Endothelial cell of umbilical vein (primary cell): Measurements from ENCODE around the gene TMEM178B.

Experiments used
- CTCF ChIP-seq, 2 donors: IDR thresholded peaks; 1 replicate in 1 of 2; 2 replicates in 1 of 2; pipeline ENCODE4 v1.5.1; 2011; ENCODE audit warnings: low read length in 2 of 2, mild to moderate bottlenecking in 2 of 2, moderate library complexity in 2 of 2, control low read depth in 1 of 2, inconsistent platforms in 1 of 2, low read depth in 1 of 2; ENCODE audit not compliant: insufficient read depth in 1 of 2; ENCODE audit errors: extremely low read depth in 1 of 2
- EZH2 ChIP-seq: IDR thresholded peaks from 2 replicates; pipeline ENCODE4 v1.6.1; 2012; ENCODE audit warnings: borderline replicate concordance, low read depth, mild to moderate bottlenecking, moderate library complexity, low read length, inconsistent platforms; ENCODE audit not compliant: severe bottlenecking
- GATA2 ChIP-seq: IDR thresholded peaks from 2 replicates; pipeline ENCODE4 v1.7.0; 2011; ENCODE audit warnings: low read depth, mild to moderate bottlenecking, moderate library complexity, mixed read lengths, low read length; ENCODE audit not compliant: insufficient read length, insufficient read depth
- JUN ChIP-seq: IDR thresholded peaks from 2 replicates; pipeline ENCODE4 v1.6.1; 2011; ENCODE audit warnings: borderline replicate concordance, low read depth; ENCODE audit not compliant: insufficient read length, insufficient read depth
- MAX ChIP-seq: IDR thresholded peaks from 2 replicates; pipeline ENCODE4 v1.6.1; 2011; ENCODE audit not compliant: insufficient read depth, insufficient read length
- MYC ChIP-seq: IDR thresholded peaks from one replicate; pipeline ENCODE4 v1.6.1; 2011; ENCODE audit warnings: mild to moderate bottlenecking, low read depth, low read length
- POLR2A ChIP-seq: IDR thresholded peaks from 2 replicates; pipeline ENCODE4 v1.6.1; 2012; ENCODE audit warnings: low read depth, mild to moderate bottlenecking, control low read depth, low read length
- POLR2AphosphoS5 ChIP-seq: IDR thresholded peaks from 2 replicates; pipeline ENCODE4 v1.6.1; 2012; ENCODE audit warnings: low read depth, mild to moderate bottlenecking, control low read depth, low read length, moderate library complexity; ENCODE audit not compliant: insufficient read depth

- no peak for TF ChIP-seq CTCF (IDR thresholded peaks at IDR 0.05; ENCODE audit: extremely low read depth in 1 of 2, insufficient read depth in 1 of 2, low read depth in 1 of 2, low read length in 2 of 2)
- no peak for TF ChIP-seq POLR2A
- no peak for TF ChIP-seq MAX
- TF ChIP-seq POLR2AphosphoS5: no peak
- TF ChIP-seq EZH2: no peak
- no peak for TF ChIP-seq MYC
- TF ChIP-seq JUN: no peak
- TF ChIP-seq GATA2: no peak
Measured at GRCh38 chr7:141416650-141417270, 342.9 kb downstream of the TMEM178B start.
